SU-DHL-6 (cell line): ENCODE results near the gene KIAA0040.

ENCODE experiments used
- CTCF ChIP-seq: fragments of 200-600 bp; sonication (generic); IDR thresholded peaks from one replicate; pipeline ENCODE4 v1.5.1; 2017; ENCODE audit warnings: antibody characterized with exemption, mild to moderate bottlenecking, low read length, moderate library complexity; ENCODE audit not compliant: insufficient read depth, poor library complexity, severe bottlenecking
- EZH2phosphoT487 ChIP-seq: fragments of 200-600 bp; sonication (generic), shearing (Covaris generic); conservative IDR thresholded peaks from 2 replicates; pipeline ENCODE4 v1.6.1; 2018; ENCODE audit warnings: mild to moderate bottlenecking, antibody characterized with exemption, low read length, moderate library complexity, mixed read lengths

GRCh38 chr1:175114996-175115395, 77.6 kb downstream of the KIAA0040 start:
- no peak for TF ChIP-seq CTCF
- TF ChIP-seq EZH2phosphoT487, result no peak
